HEK293T (cell line): ENCODE data around the gene POLR3H.

Experiments
- CTCF ChIA-PET: fragments of 350-600 bp; formaldehyde crosslinking; extraction: SDS; loops from one replicate; lab custom pipeline; 2021; ENCODE audit warnings: antibody characterized with exemption, inconsistent platforms; lab: Yijun Ruan, JAX
- POLR2A ChIA-PET: fragments of 350-600 bp; formaldehyde crosslinking; extraction: SDS; loops from one replicate; lab custom pipeline; 2020; ENCODE audit warnings: antibody characterized with exemption, inconsistent platforms; lab: Yijun Ruan, JAX
- DNase-seq: peaks from one replicate; pipeline ENCODE4 v3.0.0; 2012; ENCODE audit warnings: mixed read lengths; ENCODE audit errors: extremely low spot score
- ARNT ChIP-seq: fragments of 450-650 bp; IDR thresholded peaks from 2 replicates; pipeline ENCODE4 v1.6.1; 2017; ENCODE audit warnings: mild to moderate bottlenecking
- BHLHE40 ChIP-seq: fragments of 450-650 bp; IDR thresholded peaks from 2 replicates; pipeline ENCODE4 v1.6.1; 2016; ENCODE audit warnings: mild to moderate bottlenecking, moderate library complexity, borderline replicate concordance
- CTBP1 ChIP-seq: fragments of 450-650 bp; IDR thresholded peaks from 2 replicates; pipeline ENCODE4 v1.6.1; 2016; ENCODE audit warnings: borderline replicate concordance
- ELF4 ChIP-seq: fragments of 450-650 bp; IDR thresholded peaks from 2 replicates; pipeline ENCODE4 v1.6.1; 2017; ENCODE audit warnings: antibody characterized with exemption
- FOXA1 ChIP-seq: fragments of 450-650 bp; IDR thresholded peaks from 2 replicates; pipeline ENCODE4 v1.6.1; 2016; ENCODE audit warnings: mild to moderate bottlenecking
- FOXK2 ChIP-seq: fragments of 450-650 bp; IDR thresholded peaks from 2 replicates; pipeline ENCODE4 v1.6.1; 2016; ENCODE audit warnings: mild to moderate bottlenecking
- FOXM1 ChIP-seq: fragments of 450-650 bp; IDR thresholded peaks from 2 replicates; pipeline ENCODE4 v1.6.1; 2017; ENCODE audit warnings: mild to moderate bottlenecking, borderline replicate concordance
- HDGF ChIP-seq: fragments of 450-650 bp; IDR thresholded peaks from 2 replicates; pipeline ENCODE4 v1.6.1; 2017; ENCODE audit warnings: antibody characterized with exemption, borderline replicate concordance
- L3MBTL2 ChIP-seq: fragments of 450-650 bp; conservative IDR thresholded peaks from 2 replicates; pipeline ENCODE4 v1.6.1; 2016; ENCODE audit warnings: mild to moderate bottlenecking
- LEF1 ChIP-seq: fragments of 450-650 bp; IDR thresholded peaks from 2 replicates; pipeline ENCODE4 v1.6.1; 2017; ENCODE audit warnings: mild to moderate bottlenecking, borderline replicate concordance
- NFRKB ChIP-seq: fragments of 450-650 bp; IDR thresholded peaks from 2 replicates; pipeline ENCODE4 v1.6.1; 2016; ENCODE audit warnings: mild to moderate bottlenecking, moderate library complexity
- SP1 ChIP-seq: fragments of 450-650 bp; IDR thresholded peaks from 2 replicates; pipeline ENCODE4 v1.6.1; 2017
- SUZ12 ChIP-seq: fragments of 450-650 bp; IDR thresholded peaks from 2 replicates; pipeline ENCODE4 v1.6.1; 2016; ENCODE audit warnings: mild to moderate bottlenecking
- TARDBP ChIP-seq: fragments of 450-650 bp; IDR thresholded peaks from 2 replicates; pipeline ENCODE4 v1.6.1; 2016
- ZNF384 ChIP-seq: fragments of 450-650 bp; IDR thresholded peaks from 2 replicates; pipeline ENCODE4 v1.6.1; 2016
- TF ChIP-seq, protein P1 (sequence below): fragments of 450-650 bp; IDR thresholded peaks from 2 replicates; pipeline ENCODE4 v1.6.1; 2016

Gene POLR3H

DNA sequence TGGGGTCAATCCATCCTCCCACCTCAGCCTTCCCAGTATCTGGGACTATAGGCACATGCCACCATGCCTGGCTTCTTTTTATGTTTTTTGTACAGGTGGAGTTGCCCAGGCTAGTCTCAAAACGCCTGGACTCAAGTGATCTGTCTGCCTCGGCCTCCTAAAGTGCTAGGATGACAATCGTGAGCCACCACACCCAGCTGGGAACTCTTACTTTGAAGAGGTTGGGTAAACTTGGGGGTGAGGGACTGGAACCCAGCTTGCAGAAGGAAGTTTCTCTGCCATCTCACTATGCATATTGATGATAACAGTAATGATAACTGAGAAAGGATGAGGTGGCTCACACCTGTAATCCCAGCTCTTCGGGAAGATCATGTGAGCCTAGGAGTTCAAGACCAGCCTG lies 39.5 kb downstream of the POLR3H start:
- ChIA-PET CTCF (interaction anchor here (1.4 kb wide), 1 partner anchor 13 kb away, joined by 5 read pairs; no protein-coding TSS in a partner anchor), POLR2A (interaction anchor here (0.9 to 1.8 kb wide), 4 partner anchors 9 to 60 kb away, joined by 3 to 4 read pairs (median 3); partner anchors contain the start of genes ACO2, PHF5A and TOB2)
- DNase-seq: no peak
- no peak for TF ChIP-seq L3MBTL2

DNA sequence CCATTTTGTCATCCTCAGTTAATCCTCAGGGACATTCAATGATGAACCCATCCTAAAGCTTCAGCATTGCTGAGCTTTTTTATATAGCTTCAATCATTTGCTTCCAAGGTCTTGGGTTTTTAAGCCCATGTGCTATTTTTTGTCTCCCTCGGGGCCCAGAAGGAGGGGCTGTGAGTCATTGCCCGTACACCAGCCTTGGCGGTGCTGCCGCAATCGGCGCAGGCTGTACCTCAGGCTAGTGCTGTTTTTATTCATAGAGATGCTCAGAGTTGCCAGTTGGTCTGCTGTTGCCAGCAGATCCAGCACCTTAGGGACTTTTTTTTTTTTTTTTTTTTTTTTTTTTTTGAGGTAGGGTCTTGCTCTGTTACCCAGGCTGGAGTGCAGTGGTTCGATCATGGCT lies 39.9 kb downstream of the POLR3H start:
- CTCF ChIA-PET: interaction anchor here (1.4 kb wide), 1 partner anchor 14 kb away, joined by 5 read pairs; no protein-coding TSS in a partner anchor
- TF ChIP-seq HDGF (no peak), BHLHE40 (no peak), TARDBP (no peak), SP1 (no peak), LEF1 (no peak)
- no peak for DNase-seq
- POLR2A ChIA-PET: interaction anchor here (0.9 to 1.8 kb wide), 4 partner anchors 9 to 60 kb away, joined by 3 to 4 read pairs (median 3); partner anchors contain the start of genes ACO2, PHF5A and TOB2

DNA sequence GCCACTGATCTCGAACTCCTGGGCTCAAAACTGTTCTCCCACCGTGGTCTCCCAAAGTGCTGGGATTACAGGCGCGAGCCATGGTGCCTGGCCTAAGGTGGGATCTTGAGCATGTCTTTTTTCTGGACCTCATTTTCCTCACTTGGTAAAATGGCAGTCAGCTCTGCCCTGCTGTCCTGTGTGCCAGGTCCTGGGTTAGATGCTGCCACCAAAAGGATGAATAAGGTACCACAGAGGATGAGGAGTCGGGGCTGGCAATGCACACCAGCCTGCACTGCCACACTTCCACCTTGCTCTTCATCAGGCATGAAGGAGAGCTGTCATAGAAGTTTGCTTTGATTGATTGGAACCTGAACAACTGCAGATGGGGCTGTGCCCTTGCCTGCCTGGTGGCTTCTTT lies 43.1 kb downstream of the POLR3H start:
- DNase-seq: no peak
- POLR2A ChIA-PET: interaction anchor here (1.2 to 1.9 kb wide), 4 partner anchors 33 to 88 kb away, joined by 3 to 9 read pairs (median 4); partner anchors contain the start of genes ACO2, PHF5A, PMM1 and TOB2
- CTCF ChIA-PET: interaction anchor here (1.7 kb wide), 1 partner anchor 97 kb away, joined by 4 read pairs; no protein-coding TSS in a partner anchor
- TF ChIP-seq CTBP1 (no peak), SUZ12 (no peak), FOXK2 (no peak), FOXM1 (no peak), BHLHE40 (no peak), SP1 (no peak)

DNA sequence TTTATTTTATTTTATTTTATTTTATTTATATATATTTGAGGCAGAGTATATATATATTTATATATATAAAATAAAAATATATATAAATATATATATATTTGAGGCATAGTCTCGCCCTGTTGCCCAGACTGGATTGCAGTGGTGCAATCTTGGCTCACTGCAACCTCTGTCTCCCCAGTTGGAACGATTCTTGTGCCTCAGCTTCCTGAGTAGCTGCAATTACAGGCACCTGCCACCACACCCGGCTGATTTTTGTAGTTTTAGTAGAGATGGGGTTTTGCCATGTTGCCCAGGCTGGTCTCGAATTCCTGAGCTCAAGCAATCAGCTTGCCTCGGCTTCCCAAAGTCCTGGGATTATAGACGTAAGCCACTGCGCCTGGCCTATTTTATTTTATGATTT lies 44.0 kb downstream of the POLR3H start:
- DNase-seq: no peak
- no peak for TF ChIP-seq L3MBTL2
- no peak for TF ChIP-seq ARNT
- TF ChIP-seq TARDBP: no peak
- no peak for TF ChIP-seq ZNF384
- TF ChIP-seq SP1: no peak
- TF ChIP-seq ELF4: no peak
- TF ChIP-seq CTBP1: no peak
- no peak for TF ChIP-seq HDGF
- no peak for TF ChIP-seq LEF1
- ChIA-PET POLR2A (interaction anchor here (1.2 to 1.9 kb wide), 3 partner anchors 32 to 89 kb away, joined by 3 to 9 read pairs (median 8); partner anchors contain the start of genes ACO2, PHF5A, PMM1 and TOB2), CTCF (interaction anchor here (0.6 to 1.7 kb wide), 2 partner anchors 40 to 96 kb away, joined by 3 to 4 read pairs; no protein-coding TSS in a partner anchor)

DNA sequence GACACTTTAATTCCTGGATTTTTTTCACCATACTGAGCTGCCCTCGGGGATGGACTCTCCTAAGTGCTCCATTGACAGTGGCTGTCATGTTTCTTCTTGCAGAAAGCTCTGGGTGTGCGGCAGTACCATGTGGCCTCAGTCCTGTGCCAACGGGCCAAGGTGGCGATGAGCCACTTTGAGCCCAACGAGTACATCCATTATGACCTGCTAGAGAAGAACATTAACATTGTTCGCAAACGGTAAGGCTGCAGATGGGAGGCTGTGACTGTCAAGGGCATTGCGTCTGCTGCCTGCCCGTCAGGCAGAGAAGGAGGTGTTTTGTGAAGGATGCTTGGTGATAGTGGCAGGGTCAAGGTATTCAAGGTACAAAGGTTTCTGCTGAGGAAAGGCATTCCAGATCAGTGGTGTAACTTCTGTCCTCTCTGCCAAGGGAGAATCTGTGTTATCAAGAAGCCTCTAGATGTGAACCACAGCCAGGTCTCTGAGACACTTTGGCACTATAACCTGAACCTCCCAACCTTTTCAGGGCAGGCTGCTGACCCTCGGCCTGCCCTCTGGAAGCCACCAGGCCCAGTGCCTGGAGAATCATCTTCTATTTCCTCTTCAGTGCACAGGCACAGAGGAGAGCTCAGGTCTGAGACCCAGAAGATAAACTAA lies 44.5 kb downstream of the POLR3H start:
- no peak for DNase-seq
- ChIA-PET POLR2A (interaction anchor here (0.7 to 1.9 kb wide), 6 partner anchors 9 to 119 kb away, joined by 3 to 9 read pairs (median 3); partner anchors contain the start of genes ACO2, PHF5A, PMM1 and TOB2), CTCF (interaction anchor here (1.0 kb wide), 1 partner anchor 35 kb away, joined by 3 read pairs; no protein-coding TSS in a partner anchor)
- TF ChIP-seq FOXM1: no peak
- no peak for TF ChIP-seq ZNF384
- TF ChIP-seq SP1: no peak
- TF ChIP-seq CTBP1: no peak
- no peak for TF ChIP-seq L3MBTL2
- no peak for TF ChIP-seq TARDBP
- no peak for TF ChIP-seq ELF4
- no peak for TF ChIP-seq BHLHE40
- no peak for TF ChIP-seq HDGF
- TF ChIP-seq LEF1: no peak
- no peak for TF ChIP-seq FOXA1
- TF ChIP-seq NFRKB: no peak
- no peak for TF ChIP-seq SUZ12
- TF ChIP-seq, protein P1, sequence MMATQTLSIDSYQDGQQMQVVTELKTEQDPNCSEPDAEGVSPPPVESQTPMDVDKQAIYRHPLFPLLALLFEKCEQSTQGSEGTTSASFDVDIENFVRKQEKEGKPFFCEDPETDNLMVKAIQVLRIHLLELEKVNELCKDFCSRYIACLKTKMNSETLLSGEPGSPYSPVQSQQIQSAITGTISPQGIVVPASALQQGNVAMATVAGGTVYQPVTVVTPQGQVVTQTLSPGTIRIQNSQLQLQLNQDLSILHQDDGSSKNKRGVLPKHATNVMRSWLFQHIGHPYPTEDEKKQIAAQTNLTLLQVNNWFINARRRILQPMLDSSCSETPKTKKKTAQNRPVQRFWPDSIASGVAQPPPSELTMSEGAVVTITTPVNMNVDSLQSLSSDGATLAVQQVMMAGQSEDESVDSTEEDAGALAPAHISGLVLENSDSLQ: no peak
- TF ChIP-seq FOXK2: no peak
- TF ChIP-seq ARNT: no peak

DNA sequence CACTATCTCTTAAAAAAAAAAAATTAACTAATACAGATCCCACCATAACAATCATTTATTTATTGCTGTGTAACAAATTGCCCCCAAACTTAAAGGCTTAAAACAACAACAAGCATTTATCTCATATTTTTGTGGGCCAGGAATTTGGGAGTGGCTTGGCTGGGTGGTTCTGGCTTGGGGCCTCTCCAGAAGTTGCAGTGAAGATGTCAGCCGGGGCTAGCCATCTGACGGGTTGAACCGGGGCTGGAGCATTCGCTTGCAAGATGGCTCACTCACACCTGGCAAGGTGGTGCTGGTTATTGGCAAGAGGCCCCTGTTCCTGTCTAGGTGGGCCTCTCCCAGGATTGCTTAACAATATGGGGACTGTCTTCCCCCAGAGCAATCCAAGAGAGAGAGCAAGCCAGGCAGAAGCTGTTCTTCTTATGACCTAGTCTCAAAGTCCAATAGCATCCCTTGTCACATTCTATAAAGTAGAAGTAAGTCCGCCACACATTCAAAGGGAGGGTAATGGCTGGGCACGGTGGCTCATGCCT lies 45.9 kb downstream of the POLR3H start:
- DNase-seq: no peak
- POLR2A ChIA-PET: no interaction called here
- TF ChIP-seq BHLHE40 (no peak), NFRKB (no peak), HDGF (no peak), ARNT (no peak), L3MBTL2 (no peak), FOXK2 (no peak)
- TF ChIP-seq, protein P1: no peak
- CTCF ChIA-PET: interaction anchor here (1.0 kb wide), 1 partner anchor 37 kb away, joined by 3 read pairs; no protein-coding TSS in a partner anchor
